WTC11 (cell line): ENCODE measurements around the gene KLHL13.
"Not testable (repeated sequence)": the region's sequence is repeated elsewhere in the genome, so short reads cannot be mapped to it uniquely, and the experiment has no call there.

Experiments used
- ARID4B ChIP-seq: sonication (generic); formaldehyde crosslinking; IDR thresholded peaks from 2 replicates; pipeline ENCODE4 v1.8.0; 2023; ENCODE audit warnings: missing genetic modification reagents, mild to moderate bottlenecking, borderline replicate concordance
- CTCF ChIP-seq: fragments of 200-600 bp; IDR thresholded peaks from 2 replicates; pipeline ENCODE4 v1.8.0; 2022; ENCODE audit warnings: antibody characterized with exemption
- ELF4 ChIP-seq: sonication (generic); formaldehyde crosslinking; IDR thresholded peaks from 2 replicates; pipeline ENCODE4 v1.8.1; 2022; ENCODE audit warnings: low read depth, mild to moderate bottlenecking, moderate library complexity, missing genetic modification reagents
- FOXK1 ChIP-seq: sonication (generic); formaldehyde crosslinking; IDR thresholded peaks from 2 replicates; pipeline ENCODE4 v1.8.0; 2022; ENCODE audit warnings: mild to moderate bottlenecking, moderate library complexity, missing genetic modification reagents
- HMGXB4 ChIP-seq: sonication (generic); formaldehyde crosslinking; IDR thresholded peaks from 2 replicates; pipeline ENCODE4 v1.8.1; 2023; ENCODE audit warnings: mild to moderate bottlenecking, moderate library complexity, missing genetic modification reagents
- NR3C1 ChIP-seq: sonication (generic); formaldehyde crosslinking; conservative IDR thresholded peaks from 2 replicates; pipeline ENCODE4 v1.8.1; 2023; ENCODE audit warnings: low read depth, mild to moderate bottlenecking, missing genetic modification reagents
- OVOL2 ChIP-seq: fragments of 250-450 bp; sonication (Bioruptor Pico); IDR thresholded peaks from 2 replicates; pipeline ENCODE4 v1.9.0; 2021; ENCODE audit warnings: mild to moderate bottlenecking, borderline replicate concordance
- PREB ChIP-seq: sonication (generic); formaldehyde crosslinking; IDR thresholded peaks from 2 replicates; pipeline ENCODE4 v1.8.1; 2022; ENCODE audit warnings: mild to moderate bottlenecking, missing genetic modification reagents, moderate library complexity, borderline replicate concordance
- RORB ChIP-seq: fragments of 250-450 bp; sonication (Bioruptor Pico); IDR thresholded peaks from 2 replicates; pipeline ENCODE4 v1.9.0; 2021; ENCODE audit warnings: mild to moderate bottlenecking
- TF ChIP-seq, protein P1 (sequence below): sonication (generic); formaldehyde crosslinking; IDR thresholded peaks from 2 replicates; pipeline ENCODE4 v1.8.1; 2023; ENCODE audit warnings: mild to moderate bottlenecking, missing genetic modification reagents, borderline replicate concordance
- TF ChIP-seq, protein P2 (sequence below): fragments of 250-450 bp; sonication (Bioruptor Pico); IDR thresholded peaks from 2 replicates; pipeline ENCODE4 v1.9.0; 2021; ENCODE audit warnings: moderate library complexity, mild to moderate bottlenecking, inconsistent platforms, borderline replicate concordance
- TF ChIP-seq, protein P3 (sequence below): sonication (generic); formaldehyde crosslinking; IDR thresholded peaks from 2 replicates; pipeline ENCODE4 v1.8.0; 2022; ENCODE audit warnings: mild to moderate bottlenecking, missing genetic modification reagents
- TF ChIP-seq, protein P4 (sequence below): sonication (generic); formaldehyde crosslinking; conservative IDR thresholded peaks from 2 replicates; pipeline ENCODE4 v1.8.1; 2022; ENCODE audit warnings: mild to moderate bottlenecking, missing genetic modification reagents

GRCh38 chrX:117939296-117939695, 177.3 kb downstream of the KLHL13 start:
- TF ChIP-seq CTCF; NR3C1 (CRISPR knock-in tag); PREB; OVOL2 (CRISPR knock-in tag); RORB (CRISPR knock-in tag); HMGXB4; ARID4B (CRISPR knock-in tag); ELF4 (CRISPR knock-in tag); FOXK1: not testable (repeated sequence)
- TF ChIP-seq, protein P1, sequence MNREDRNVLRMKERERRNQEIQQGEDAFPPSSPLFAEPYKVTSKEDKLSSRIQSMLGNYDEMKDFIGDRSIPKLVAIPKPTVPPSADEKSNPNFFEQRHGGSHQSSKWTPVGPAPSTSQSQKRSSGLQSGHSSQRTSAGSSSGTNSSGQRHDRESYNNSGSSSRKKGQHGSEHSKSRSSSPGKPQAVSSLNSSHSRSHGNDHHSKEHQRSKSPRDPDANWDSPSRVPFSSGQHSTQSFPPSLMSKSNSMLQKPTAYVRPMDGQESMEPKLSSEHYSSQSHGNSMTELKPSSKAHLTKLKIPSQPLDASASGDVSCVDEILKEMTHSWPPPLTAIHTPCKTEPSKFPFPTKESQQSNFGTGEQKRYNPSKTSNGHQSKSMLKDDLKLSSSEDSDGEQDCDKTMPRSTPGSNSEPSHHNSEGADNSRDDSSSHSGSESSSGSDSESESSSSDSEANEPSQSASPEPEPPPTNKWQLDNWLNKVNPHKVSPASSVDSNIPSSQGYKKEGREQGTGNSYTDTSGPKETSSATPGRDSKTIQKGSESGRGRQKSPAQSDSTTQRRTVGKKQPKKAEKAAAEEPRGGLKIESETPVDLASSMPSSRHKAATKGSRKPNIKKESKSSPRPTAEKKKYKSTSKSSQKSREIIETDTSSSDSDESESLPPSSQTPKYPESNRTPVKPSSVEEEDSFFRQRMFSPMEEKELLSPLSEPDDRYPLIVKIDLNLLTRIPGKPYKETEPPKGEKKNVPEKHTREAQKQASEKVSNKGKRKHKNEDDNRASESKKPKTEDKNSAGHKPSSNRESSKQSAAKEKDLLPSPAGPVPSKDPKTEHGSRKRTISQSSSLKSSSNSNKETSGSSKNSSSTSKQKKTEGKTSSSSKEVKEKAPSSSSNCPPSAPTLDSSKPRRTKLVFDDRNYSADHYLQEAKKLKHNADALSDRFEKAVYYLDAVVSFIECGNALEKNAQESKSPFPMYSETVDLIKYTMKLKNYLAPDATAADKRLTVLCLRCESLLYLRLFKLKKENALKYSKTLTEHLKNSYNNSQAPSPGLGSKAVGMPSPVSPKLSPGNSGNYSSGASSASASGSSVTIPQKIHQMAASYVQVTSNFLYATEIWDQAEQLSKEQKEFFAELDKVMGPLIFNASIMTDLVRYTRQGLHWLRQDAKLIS (CRISPR knock-in tag), result not testable (repeated sequence)
- TF ChIP-seq, protein P2, sequence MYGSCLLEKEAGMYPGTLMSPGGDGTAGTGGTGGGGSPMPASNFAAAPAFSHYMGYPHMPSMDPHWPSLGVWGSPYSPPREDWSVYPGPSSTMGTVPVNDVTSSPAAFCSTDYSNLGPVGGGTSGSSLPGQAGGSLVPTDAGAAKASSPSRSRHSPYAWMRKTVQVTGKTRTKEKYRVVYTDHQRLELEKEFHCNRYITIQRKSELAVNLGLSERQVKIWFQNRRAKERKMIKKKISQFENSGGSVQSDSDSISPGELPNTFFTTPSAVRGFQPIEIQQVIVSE (CRISPR knock-in tag), result not testable (repeated sequence)
- TF ChIP-seq, protein P3, sequence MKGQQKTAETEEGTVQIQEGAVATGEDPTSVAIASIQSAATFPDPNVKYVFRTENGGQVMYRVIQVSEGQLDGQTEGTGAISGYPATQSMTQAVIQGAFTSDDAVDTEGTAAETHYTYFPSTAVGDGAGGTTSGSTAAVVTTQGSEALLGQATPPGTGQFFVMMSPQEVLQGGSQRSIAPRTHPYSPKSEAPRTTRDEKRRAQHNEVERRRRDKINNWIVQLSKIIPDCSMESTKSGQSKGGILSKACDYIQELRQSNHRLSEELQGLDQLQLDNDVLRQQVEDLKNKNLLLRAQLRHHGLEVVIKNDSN (CRISPR knock-in tag), result not testable (repeated sequence)
- TF ChIP-seq, protein P4, sequence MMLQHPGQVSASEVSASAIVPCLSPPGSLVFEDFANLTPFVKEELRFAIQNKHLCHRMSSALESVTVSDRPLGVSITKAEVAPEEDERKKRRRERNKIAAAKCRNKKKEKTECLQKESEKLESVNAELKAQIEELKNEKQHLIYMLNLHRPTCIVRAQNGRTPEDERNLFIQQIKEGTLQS (CRISPR knock-in tag), result not testable (repeated sequence)
